ENCODE data around the gene RAI1. TPM values are rescaled to one million over a fixed set of nuclear protein-coding genes. Genes with fewer than 3 reads are reported as not detected.

RAI1 gene
- total and polyA plus RNA-seq, 2 experiments from 2014 or later, result 0.87 to 0.89 TPM

- Mint-ChIP-seq H3K4me3 (no peak overlapping the region), H3K36me3 (ENCODE audit: low read depth) (peaks cover 6% of the 10 kb centered on the region; the same call in 1 of the 3 replicates), H3K27me3 (ENCODE audit: insufficient read depth, low read depth, poor library complexity) (peaks cover 4% of the 10 kb centered on the region), H3K27ac (no peak overlapping the region), H3K9me3 (peaks cover 10% of the 10 kb centered on the region), H3K4me1 (peaks cover 6% of the 10 kb centered on the region)
- Histone ChIP-seq H3K36me3 (ENCODE audit: insufficient read depth) (no peaks in the 10 kb centered on the region), H2AFZ (no peak overlapping the region), H3K27me3 (ENCODE audit: insufficient read depth) (no peaks in the 10 kb centered on the region), H3K4me3 (no peak overlapping the region), H3K79me2 (replicated peaks; ENCODE audit: insufficient read depth) (no peaks in the 10 kb centered on the region), H3F3A (replicated peaks; ENCODE audit: low read depth) (no peaks in the 10 kb centered on the region), H4K20me1 (replicated peaks; ENCODE audit: insufficient read depth) (no peaks in the 10 kb centered on the region), H3K9me2 (ENCODE audit: insufficient read depth) (no peaks in the 10 kb centered on the region), H3K4me2 (no peak overlapping the region), H3K4me1 (ENCODE audit: insufficient read depth) (0 out of 2 replicates have a peak, but pooled peaks cover 2% of the 10 kb centered on the region), H3K27ac (ENCODE audit: low read depth) (no peak overlapping the region)
- no peak for ATAC-seq
- no peak for DNase-seq (ENCODE audit: low spot score)
- TF ChIP-seq NANOG (IDR thresholded peaks at IDR 0.05; ENCODE audit: borderline replicate concordance), result no peak
- TF ChIP-seq EZH2 (IDR thresholded peaks at IDR 0.05; ENCODE audit: low read depth, unreplicated experiment), result no peak
- no peak for TF ChIP-seq CREB1 (CRISPR knock-in tag; IDR thresholded peaks at IDR 0.05; ENCODE audit: low read depth)
- TF ChIP-seq POLR2AphosphoS5 (IDR thresholded peaks at IDR 0.05; ENCODE audit: low read depth), result no peak
- TF ChIP-seq, protein P1, sequence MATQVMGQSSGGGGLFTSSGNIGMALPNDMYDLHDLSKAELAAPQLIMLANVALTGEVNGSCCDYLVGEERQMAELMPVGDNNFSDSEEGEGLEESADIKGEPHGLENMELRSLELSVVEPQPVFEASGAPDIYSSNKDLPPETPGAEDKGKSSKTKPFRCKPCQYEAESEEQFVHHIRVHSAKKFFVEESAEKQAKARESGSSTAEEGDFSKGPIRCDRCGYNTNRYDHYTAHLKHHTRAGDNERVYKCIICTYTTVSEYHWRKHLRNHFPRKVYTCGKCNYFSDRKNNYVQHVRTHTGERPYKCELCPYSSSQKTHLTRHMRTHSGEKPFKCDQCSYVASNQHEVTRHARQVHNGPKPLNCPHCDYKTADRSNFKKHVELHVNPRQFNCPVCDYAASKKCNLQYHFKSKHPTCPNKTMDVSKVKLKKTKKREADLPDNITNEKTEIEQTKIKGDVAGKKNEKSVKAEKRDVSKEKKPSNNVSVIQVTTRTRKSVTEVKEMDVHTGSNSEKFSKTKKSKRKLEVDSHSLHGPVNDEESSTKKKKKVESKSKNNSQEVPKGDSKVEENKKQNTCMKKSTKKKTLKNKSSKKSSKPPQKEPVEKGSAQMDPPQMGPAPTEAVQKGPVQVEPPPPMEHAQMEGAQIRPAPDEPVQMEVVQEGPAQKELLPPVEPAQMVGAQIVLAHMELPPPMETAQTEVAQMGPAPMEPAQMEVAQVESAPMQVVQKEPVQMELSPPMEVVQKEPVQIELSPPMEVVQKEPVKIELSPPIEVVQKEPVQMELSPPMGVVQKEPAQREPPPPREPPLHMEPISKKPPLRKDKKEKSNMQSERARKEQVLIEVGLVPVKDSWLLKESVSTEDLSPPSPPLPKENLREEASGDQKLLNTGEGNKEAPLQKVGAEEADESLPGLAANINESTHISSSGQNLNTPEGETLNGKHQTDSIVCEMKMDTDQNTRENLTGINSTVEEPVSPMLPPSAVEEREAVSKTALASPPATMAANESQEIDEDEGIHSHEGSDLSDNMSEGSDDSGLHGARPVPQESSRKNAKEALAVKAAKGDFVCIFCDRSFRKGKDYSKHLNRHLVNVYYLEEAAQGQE (IDR thresholded peaks at IDR 0.05; ENCODE audit: unreplicated experiment), result no peak
- no peak for TF ChIP-seq EZH2phosphoT487 (IDR thresholded peaks at IDR 0.05; ENCODE audit: unreplicated experiment)
- TF ChIP-seq ZNF331 (CRISPR knock-in tag; IDR thresholded peaks at IDR 0.05; ENCODE audit: low read depth), result no peak
- no peak for TF ChIP-seq ZNF114 (CRISPR knock-in tag; IDR thresholded peaks at IDR 0.05)
- no peak for TF ChIP-seq JUNB (IDR thresholded peaks at IDR 0.05; ENCODE audit: unreplicated experiment)
- TF ChIP-seq STAT1 (IDR thresholded peaks at IDR 0.05; ENCODE audit: unreplicated experiment), result no peak
- TF ChIP-seq, protein P2, sequence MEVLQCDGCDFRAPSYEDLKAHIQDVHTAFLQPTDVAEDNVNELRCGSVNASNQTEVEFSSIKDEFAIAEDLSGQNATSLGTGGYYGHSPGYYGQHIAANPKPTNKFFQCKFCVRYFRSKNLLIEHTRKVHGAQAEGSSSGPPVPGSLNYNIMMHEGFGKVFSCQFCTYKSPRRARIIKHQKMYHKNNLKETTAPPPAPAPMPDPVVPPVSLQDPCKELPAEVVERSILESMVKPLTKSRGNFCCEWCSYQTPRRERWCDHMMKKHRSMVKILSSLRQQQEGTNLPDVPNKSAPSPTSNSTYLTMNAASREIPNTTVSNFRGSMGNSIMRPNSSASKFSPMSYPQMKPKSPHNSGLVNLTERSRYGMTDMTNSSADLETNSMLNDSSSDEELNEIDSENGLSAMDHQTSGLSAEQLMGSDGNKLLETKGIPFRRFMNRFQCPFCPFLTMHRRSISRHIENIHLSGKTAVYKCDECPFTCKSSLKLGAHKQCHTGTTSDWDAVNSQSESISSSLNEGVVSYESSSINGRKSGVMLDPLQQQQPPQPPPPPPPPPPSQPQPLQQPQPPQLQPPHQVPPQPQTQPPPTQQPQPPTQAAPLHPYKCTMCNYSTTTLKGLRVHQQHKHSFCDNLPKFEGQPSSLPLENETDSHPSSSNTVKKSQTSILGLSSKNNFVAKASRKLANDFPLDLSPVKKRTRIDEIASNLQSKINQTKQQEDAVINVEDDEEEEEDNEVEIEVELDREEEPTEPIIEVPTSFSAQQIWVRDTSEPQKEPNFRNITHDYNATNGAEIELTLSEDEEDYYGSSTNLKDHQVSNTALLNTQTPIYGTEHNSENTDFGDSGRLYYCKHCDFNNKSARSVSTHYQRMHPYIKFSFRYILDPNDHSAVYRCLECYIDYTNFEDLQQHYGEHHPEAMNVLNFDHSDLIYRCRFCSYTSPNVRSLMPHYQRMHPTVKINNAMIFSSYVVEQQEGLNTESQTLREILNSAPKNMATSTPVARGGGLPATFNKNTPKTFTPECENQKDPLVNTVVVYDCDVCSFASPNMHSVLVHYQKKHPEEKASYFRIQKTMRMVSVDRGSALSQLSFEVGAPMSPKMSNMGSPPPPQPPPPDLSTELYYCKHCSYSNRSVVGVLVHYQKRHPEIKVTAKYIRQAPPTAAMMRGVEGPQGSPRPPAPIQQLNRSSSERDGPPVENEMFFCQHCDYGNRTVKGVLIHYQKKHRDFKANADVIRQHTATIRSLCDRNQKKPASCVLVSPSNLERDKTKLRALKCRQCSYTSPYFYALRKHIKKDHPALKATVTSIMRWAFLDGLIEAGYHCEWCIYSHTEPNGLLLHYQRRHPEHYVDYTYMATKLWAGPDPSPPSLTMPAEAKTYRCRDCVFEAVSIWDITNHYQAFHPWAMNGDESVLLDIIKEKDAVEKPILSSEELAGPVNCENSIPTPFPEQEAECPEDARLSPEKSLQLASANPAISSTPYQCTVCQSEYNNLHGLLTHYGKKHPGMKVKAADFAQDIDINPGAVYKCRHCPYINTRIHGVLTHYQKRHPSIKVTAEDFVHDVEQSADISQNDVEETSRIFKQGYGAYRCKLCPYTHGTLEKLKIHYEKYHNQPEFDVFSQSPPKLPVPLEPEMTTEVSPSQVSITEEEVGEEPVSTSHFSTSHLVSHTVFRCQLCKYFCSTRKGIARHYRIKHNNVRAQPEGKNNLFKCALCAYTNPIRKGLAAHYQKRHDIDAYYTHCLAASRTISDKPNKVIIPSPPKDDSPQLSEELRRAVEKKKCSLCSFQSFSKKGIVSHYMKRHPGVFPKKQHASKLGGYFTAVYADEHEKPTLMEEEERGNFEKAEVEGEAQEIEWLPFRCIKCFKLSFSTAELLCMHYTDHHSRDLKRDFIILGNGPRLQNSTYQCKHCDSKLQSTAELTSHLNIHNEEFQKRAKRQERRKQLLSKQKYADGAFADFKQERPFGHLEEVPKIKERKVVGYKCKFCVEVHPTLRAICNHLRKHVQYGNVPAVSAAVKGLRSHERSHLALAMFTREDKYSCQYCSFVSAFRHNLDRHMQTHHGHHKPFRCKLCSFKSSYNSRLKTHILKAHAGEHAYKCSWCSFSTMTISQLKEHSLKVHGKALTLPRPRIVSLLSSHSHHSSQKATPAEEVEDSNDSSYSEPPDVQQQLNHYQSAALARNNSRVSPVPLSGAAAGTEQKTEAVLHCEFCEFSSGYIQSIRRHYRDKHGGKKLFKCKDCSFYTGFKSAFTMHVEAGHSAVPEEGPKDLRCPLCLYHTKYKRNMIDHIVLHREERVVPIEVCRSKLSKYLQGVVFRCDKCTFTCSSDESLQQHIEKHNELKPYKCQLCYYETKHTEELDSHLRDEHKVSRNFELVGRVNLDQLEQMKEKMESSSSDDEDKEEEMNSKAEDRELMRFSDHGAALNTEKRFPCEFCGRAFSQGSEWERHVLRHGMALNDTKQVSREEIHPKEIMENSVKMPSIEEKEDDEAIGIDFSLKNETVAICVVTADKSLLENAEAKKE (CRISPR knock-in tag; IDR thresholded peaks at IDR 0.05), result no peak
- no peak for TF ChIP-seq CTCF (conservative IDR thresholded peaks at IDR 0.05; ENCODE audit: low read depth in 2 of 2)
- TF ChIP-seq ETS1 (IDR thresholded peaks at IDR 0.05), result no peak
Observed at GRCh38 chr17:17633310-17633709, 47.9 kb upstream of the RAI1 start.

Data from GM23338 (cell line).